ENCODE results near the gene GBGT1.

GBGT1 gene

GRCh38 chr9:133129001-133129795 lies 34.5 kb downstream of the GBGT1 start:
- no peak for DNase-seq (ENCODE audit: low read depth in 2 of 2, low spot score in 1 of 2)

DNA sequence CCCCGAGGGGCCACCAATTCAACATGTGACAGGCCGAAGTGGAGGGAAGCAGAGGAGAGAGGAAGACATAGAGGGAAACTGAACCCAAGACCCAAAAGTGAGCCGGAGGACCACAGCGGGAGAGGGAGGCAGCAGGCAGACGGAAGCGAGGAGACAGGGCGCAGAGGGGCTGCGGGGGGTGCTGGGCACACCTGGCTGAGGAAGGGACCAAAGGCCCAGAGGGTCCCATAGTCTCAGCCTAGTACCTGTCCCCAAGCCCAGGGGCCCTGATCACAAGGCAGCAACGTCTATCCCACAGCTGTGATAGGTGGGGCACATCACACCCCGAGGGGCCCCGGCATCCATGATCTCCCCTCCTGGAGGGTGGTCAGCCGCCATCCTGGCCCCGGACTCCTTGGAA lies 35.6 kb downstream of the GBGT1 start:
- no peak for DNase-seq (ENCODE audit: low read depth in 2 of 2, low spot score in 1 of 2)

GRCh38 chr9:133127340-133127981 lies 36.3 kb downstream of the GBGT1 start:
- peak in 1 of 2 donors; percentile 47 for DNase-seq (ENCODE audit: low read depth in 2 of 2, low spot score in 1 of 2)

GRCh38 chr9:133126697-133127339 lies 36.9 kb downstream of the GBGT1 start:
- DNase-seq (ENCODE audit: low read depth in 2 of 2, low spot score in 1 of 2): no peak

GRCh38 chr9:133125941-133126696 lies 37.6 kb downstream of the GBGT1 start:
- DNase-seq (ENCODE audit: low read depth in 2 of 2, low spot score in 1 of 2): no peak

GRCh38 chr9:133124907-133125275 lies 38.8 kb downstream of the GBGT1 start:
- DNase-seq (ENCODE audit: low read depth in 2 of 2, low spot score in 1 of 2): no peak

DNA sequence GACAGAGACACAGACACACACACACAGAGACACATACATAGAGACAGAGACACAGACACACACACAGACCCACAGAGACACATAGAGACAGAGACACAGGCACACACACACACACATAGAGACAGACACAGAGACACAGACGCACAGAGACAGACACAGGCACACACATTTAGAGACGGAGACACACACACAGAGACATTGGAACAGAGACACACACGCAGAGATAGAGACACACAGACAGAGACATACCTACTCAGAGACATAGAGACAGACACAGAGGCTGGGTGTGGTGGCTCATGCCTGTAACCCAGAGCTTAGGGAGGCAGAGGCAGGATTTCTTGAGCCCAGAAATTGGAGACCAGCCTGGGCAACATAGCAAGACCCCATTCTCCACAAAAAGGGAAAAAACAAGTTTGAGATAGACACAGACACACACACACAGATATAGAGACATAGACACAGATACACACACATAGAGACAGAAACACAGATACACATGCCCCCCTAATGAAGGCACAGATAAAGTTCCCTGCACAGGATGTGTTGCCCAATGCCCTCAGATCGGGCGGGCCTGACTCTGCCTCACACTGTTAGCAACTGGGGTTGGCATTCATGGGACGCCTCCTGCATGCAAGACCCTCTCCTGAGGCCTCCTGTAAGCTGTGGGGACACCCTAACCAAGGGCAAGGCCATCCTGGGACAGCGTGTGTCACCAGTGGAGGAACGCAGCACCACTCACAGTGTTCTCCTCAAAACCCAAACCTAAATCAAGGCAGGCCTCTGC lies 39.4 kb downstream of the GBGT1 start:
- DNase-seq (ENCODE audit: low read depth in 2 of 2, low spot score in 1 of 2): no peak

DNA sequence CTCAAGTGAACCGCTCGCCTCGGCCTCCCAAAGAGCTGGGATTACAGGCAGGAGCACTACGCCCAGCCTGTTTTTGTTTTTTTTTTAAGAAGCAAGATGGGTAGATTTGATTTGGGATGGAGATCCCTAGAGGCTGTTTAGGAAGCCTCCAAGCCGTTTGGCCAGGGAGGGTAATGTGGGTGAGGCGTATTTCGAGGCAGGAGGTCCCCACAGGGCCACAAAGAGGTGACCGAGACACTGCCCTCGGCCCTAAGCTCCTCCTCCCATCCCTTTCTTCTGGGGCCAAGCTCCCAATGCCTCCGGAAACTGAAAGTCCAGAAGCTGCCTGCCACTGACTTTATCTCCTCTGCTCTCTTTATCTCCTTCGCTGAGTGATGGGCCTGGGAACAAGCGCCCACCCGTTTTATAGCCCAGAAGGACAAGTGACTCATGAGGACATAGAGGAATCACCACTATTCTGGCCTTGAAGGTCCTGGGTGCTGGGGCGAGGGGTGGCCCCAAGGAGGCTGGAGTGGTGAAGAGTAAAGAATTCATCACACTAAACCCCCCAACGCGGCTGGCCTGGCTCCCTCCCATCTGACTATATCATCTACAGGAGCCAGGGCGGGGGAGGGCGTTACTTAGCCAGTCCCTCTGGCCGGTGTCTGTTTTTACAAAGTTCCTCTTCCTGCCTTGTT lies 40.6 kb downstream of the GBGT1 start:
- no peak for DNase-seq (ENCODE audit: low read depth in 2 of 2, low spot score in 1 of 2)

DNA sequence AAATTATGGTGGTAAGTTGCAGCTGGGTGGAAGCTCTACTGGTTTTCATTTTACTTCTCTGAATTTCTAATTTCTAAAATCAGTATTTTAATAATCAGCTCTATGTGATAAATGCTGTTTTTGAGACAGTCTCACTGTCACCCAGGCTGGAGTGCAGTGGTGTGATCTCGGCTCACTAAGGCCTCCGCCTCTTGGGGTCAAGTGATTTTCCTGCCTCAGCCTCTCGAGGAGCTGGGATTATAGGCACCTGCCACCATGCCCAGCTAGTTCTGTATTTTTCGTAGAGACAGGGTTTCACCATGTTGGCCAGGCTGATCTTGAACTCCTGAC lies 41.1 kb downstream of the GBGT1 start:
- DNase-seq (ENCODE audit: low read depth in 2 of 2, low spot score in 1 of 2): no peak

GRCh38 chr9:133121915-133122550 lies 41.7 kb downstream of the GBGT1 start:
- DNase-seq (ENCODE audit: low read depth in 2 of 2, low spot score in 1 of 2): no peak

DNA sequence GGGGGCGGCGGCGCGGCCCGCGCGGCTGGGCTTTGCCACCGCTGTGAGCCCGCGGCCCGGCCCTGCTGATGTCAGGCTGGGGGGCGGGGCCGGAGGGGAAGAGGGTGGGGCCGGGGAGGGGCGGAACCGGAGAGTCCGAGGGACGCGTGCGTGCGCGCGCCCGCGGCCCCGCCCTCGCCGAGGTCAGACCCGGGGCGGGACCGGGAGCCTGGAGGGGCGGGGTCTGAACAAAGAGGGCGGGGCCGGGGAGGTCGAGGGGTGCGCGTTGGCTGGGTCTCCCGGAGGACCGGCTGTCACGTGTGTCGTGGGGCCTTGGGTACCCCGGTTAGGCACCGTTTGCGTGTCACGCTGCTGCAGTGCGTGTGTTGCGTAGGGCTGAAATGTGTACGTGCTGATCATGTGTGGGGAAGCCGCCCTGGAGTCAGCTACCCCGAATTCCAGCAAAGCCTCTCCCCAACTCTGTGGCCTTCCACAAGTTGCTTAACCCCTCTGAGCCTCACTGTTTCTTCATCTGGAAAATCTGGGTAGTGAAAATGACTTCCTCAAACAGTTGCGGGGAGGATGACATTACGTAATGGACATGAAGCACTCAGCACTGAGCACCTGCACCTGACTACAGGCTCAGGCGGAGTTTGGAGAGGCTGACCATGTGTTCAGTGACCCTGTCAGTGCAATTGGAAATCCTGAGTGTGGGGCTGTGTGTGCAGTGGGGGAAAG lies 42.4 kb downstream of the GBGT1 start, which contains the start of gene RALGDS:
RALGDS (minus strand) TSS at position 43 of the 717 bp plus-strand sequence. CDS start 86 bp downstream, outside the sequence.
- peak; percentile 81 to 83 for DNase-seq (ENCODE audit: low read depth in 2 of 2, low spot score in 1 of 2)

DNA sequence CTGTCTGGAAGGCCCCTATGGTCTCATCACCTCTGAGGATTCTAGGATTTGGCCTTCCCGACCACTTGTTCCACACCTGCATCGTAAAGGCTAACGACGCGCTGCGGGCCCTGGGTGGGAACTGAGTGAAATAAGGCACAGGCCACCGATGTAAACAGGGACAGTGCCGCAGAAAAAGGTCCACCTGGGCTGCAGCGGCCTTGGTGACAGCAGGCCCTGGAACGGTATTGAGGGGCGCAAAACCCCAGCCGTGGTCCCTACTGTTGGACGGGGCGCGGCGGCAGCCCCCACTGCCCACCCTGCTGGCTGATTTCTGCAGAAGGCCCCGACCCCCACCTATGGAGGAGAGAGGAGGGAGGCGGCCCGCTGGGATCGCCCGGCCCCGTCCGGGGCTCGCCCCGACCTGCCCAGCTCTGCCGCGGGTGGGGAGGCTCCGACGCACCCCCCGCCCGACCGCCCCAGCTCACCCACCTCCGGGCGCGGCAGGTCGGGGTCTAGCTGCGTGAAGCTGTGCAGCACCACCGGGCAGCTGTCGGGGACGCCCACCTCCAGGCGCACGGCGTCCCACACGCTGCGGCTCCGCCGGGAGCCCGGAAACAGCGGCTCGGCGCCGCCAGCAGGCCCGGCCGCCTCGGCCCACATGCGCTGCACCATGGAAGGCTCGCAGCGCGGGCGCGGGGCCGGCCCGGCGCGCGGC lies 43.1 kb downstream of the GBGT1 start:
- no peak for DNase-seq (ENCODE audit: low read depth in 2 of 2, low spot score in 1 of 2)

DNA sequence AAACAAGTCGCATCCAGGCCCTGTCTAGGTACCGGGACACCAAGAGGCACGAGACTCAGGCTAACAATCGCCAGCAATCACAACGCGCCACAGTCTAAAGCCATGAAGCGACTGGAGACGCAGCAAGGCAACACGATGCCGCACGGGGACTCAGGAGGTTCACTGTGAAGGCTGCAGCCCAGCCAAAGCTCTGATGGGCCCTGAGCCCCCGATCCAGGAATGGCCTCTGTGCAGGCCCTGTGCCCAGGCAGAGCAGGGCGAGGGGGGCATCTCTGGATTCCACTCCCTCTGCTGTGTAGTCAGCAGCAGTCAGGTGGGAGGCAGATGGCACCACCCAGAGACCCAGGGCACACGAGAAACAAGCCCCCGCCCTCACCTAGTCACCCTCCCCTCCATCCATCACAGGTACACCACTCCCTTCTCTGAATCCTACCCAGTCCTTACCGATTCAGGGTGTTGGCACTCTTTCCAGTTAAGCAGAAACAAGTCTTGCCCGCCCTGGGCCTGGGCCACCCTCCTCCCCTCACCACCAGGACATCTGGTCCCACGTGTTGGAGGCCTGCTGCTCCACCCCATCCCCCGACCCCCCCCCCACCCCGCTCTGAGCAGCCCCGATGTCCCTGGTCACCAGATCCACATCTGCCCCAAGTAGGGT lies 43.7 kb downstream of the GBGT1 start:
- no peak for DNase-seq (ENCODE audit: low read depth in 2 of 2, low spot score in 1 of 2)

GRCh38 chr9:133119103-133119845 lies 44.4 kb downstream of the GBGT1 start:
- no peak for DNase-seq (ENCODE audit: low read depth in 2 of 2, low spot score in 1 of 2)

GRCh38 chr9:133118568-133118967 lies 45.1 kb downstream of the GBGT1 start:
- no peak for DNase-seq (ENCODE audit: low read depth in 2 of 2, low spot score in 1 of 2)

- DNase-seq (ENCODE audit: low read depth in 2 of 2, low spot score in 1 of 2): no peak
Measured at GRCh38 chr9:133118179-133118520, 45.6 kb downstream of the GBGT1 start.
